K562 (cell line): ENCODE measurements around the gene MMP24. TPM values are rescaled to one million over a fixed set of nuclear protein-coding genes. Genes with fewer than 3 reads are reported as not detected.

ENCODE experiments used
- ATAC-seq: fragments of 200-7000 bp; cut with Tn5 transposase; 3 replicates; pipeline ENCODE4 v1.9.1; 2020; ENCODE audit warnings: moderate library complexity
- BruUV-seq: library from RNA; stranded (reverse); fragments of 400-500 nt; replicated peaks from 2 replicates; lab custom pipeline; 2021; lab: Mats Ljungman, UMichigan
- CTCF ChIA-PET: fragments of 300-600 bp; formaldehyde crosslinking; extraction: SDS; loops from one replicate; lab custom pipeline; 2021; ENCODE audit warnings: low intra/inter-chr PET ratio; lab: Yijun Ruan, JAX
- POLR2A ChIA-PET: fragments of 300-600, 350-650 bp; sonication (Branson Sonifier 250); formaldehyde crosslinking; extraction: SDS; loops from one replicate; lab custom pipeline; 2021; ENCODE audit warnings: antibody characterized with exemption, inconsistent platforms; lab: Yijun Ruan, JAX
- DNase-seq, 4 experiments: peaks; one replicate each; pipeline versions ENCODE4 v3.0.0 to v3.0.0-alpha.2; 2011 to 2018; ENCODE audit warnings: low spot score in 3 of 4, mixed read lengths in 3 of 4; ENCODE audit errors: extremely low read depth in 1 of 4
- FAIRE-seq: peaks from 2 replicates; lab custom pipeline; 2011; peaks lifted over from hg19 to GRCh38; lab: Jason Lieb, UNC
- H2AFZ ChIP-seq: 2 replicates; pipeline ENCODE4 v1.6.0; 2011; ENCODE audit warnings: low read depth, low read length, control low read depth, inconsistent platforms
- H3K27ac ChIP-seq: fragments of 200-600 bp; 3 replicates; pipeline ENCODE4 v1.8.0; 2011; ENCODE audit warnings: low read depth, mild to moderate bottlenecking, control low read depth, inconsistent platforms, low read length, moderate library complexity, mixed read lengths; ENCODE audit errors: extremely low read depth
- H3K27me3 ChIP-seq, 2 experiments: fragments of 300-600 bp in 1 of 2; 2 replicates in 1 of 2; 3 replicates in 1 of 2; pipeline versions ENCODE4 v1.6.0 to v1.8.0; 2011; ENCODE audit warnings: inconsistent platforms in 2 of 2, low read length in 2 of 2, mild to moderate bottlenecking in 1 of 2, mixed read lengths in 1 of 2, moderate library complexity in 1 of 2; ENCODE audit not compliant: control insufficient read depth in 2 of 2, insufficient read depth in 2 of 2
- H3K36me3 ChIP-seq: fragments of 300-600 bp; 3 replicates; pipeline ENCODE4 v1.8.0; 2011; ENCODE audit warnings: mild to moderate bottlenecking, low read length, inconsistent platforms; ENCODE audit not compliant: control insufficient read depth, insufficient read depth
- H3K4me1 ChIP-seq, 2 experiments: fragments of 200-600 bp in 1 of 2; replicated peaks in 1 of 2; 2 replicates in 1 of 2; 3 replicates in 1 of 2; pipeline versions ENCODE4 v1.5.1 to v1.8.0; 2011; ENCODE audit warnings: inconsistent platforms in 2 of 2, low read length in 2 of 2, mild to moderate bottlenecking in 1 of 2, mixed read lengths in 1 of 2, moderate library complexity in 1 of 2; ENCODE audit not compliant: control insufficient read depth in 2 of 2, insufficient read depth in 2 of 2
- H3K4me2 ChIP-seq: 2 replicates; pipeline ENCODE4 v1.6.1; 2011; ENCODE audit warnings: low read length, control low read depth, inconsistent platforms, mixed read lengths; ENCODE audit not compliant: insufficient read depth
- H3K4me3 ChIP-seq: fragments of 200-600 bp; sonication (generic), shearing (Covaris generic); 2 replicates; pipeline ENCODE4 v1.5.1; 2016; ENCODE audit warnings: control low read depth, inconsistent platforms
- H3K79me2 ChIP-seq: fragments of 200-600 bp; 3 replicates; pipeline ENCODE4 v1.8.0; 2011; ENCODE audit warnings: low read length, inconsistent platforms; ENCODE audit not compliant: control insufficient read depth, insufficient read depth
- H3K9ac ChIP-seq, 2 experiments: 2 replicates each; pipeline versions ENCODE4 v1.6.0 to v1.6.1; 2011; ENCODE audit warnings: low read depth in 2 of 2, low read length in 2 of 2, control low read depth in 1 of 2, inconsistent platforms in 1 of 2, mild to moderate bottlenecking in 1 of 2, mixed read lengths in 1 of 2; ENCODE audit not compliant: insufficient read depth in 1 of 2
- H3K9me1 ChIP-seq: one replicate; pipeline ENCODE4 v1.6.0; 2011; ENCODE audit warnings: inconsistent platforms, mild to moderate bottlenecking, low read length, moderate library complexity; ENCODE audit not compliant: control insufficient read depth, insufficient read depth
- H3K9me3 ChIP-seq: replicated peaks from 2 replicates; pipeline ENCODE4 v1.5.1; 2011; ENCODE audit warnings: low read depth, low read length, inconsistent platforms; ENCODE audit not compliant: control insufficient read depth, insufficient read depth
- H4K20me1 ChIP-seq: replicated peaks from 2 replicates; pipeline ENCODE4 v1.6.1; 2011; ENCODE audit warnings: low read length, inconsistent platforms, mixed read lengths; ENCODE audit not compliant: control insufficient read depth, insufficient read depth
- CTCFL ChIP-seq: IDR thresholded peaks from 2 replicates; pipeline ENCODE4 v1.6.1; 2011; ENCODE audit warnings: borderline replicate concordance, low read depth, mild to moderate bottlenecking, moderate library complexity, low read length; ENCODE audit not compliant: insufficient read depth, poor library complexity, severe bottlenecking
- HMGN3 ChIP-seq: IDR thresholded peaks from 2 replicates; pipeline ENCODE4 v1.6.1; 2011; ENCODE audit warnings: borderline replicate concordance, low read depth, mild to moderate bottlenecking, mixed read lengths, low read length; ENCODE audit not compliant: insufficient read length; ENCODE audit errors: extremely low read depth
- ID3 ChIP-seq, 2 experiments: fragments of 250-450 bp in 1 of 2; fragments of 450-650 bp in 1 of 2; sonication (Bioruptor Pico) in 1 of 2; IDR thresholded peaks; 2 replicates each; pipeline versions ENCODE4 v1.6.1 to v1.8.0; 2016 to 2021; ENCODE audit warnings: mild to moderate bottlenecking in 2 of 2, moderate library complexity in 2 of 2, missing compliant biosample characterization in 1 of 2, missing genetic modification characterization in 1 of 2
- JUND ChIP-seq, 2 experiments: IDR thresholded peaks; 2 replicates in 1 of 2; 3 replicates in 1 of 2; pipeline ENCODE4 v1.6.1; 2011; ENCODE audit warnings: borderline replicate concordance in 2 of 2, low read depth in 2 of 2, low read length in 2 of 2, improper control_type of control experiment in 1 of 2, missing biosample characterization in 1 of 2, missing genetic modification characterization in 1 of 2, missing genetic modification reagents in 1 of 2
- MAZ ChIP-seq, 2 experiments: fragments of 450-650 bp in 1 of 2; sonication (generic) in 1 of 2; formaldehyde crosslinking; IDR thresholded peaks in 1 of 2; conservative IDR thresholded peaks in 1 of 2; 2 replicates each; pipeline versions ENCODE4 v1.4.0 to v1.5.0; 2020; ENCODE audit warnings: mild to moderate bottlenecking in 1 of 2, missing genetic modification reagents in 1 of 2
- NR3C1 ChIP-seq: sonication (generic); formaldehyde crosslinking; IDR thresholded peaks from 2 replicates; pipeline ENCODE4 v1.8.1; 2022; ENCODE audit warnings: missing genetic modification reagents
- TFAP4 ChIP-seq: sonication (generic); formaldehyde crosslinking; IDR thresholded peaks from 2 replicates; pipeline ENCODE4 v1.8.0; 2022; ENCODE audit warnings: missing genetic modification reagents, mild to moderate bottlenecking, moderate library complexity, borderline replicate concordance
- ZNF253 ChIP-seq: fragments of 250-450 bp; sonication (Bioruptor Pico); conservative IDR thresholded peaks from 2 replicates; pipeline ENCODE4 v1.6.1; 2021; ENCODE audit warnings: mild to moderate bottlenecking
- ZNF274 ChIP-seq: IDR thresholded peaks from 2 replicates; pipeline ENCODE4 v1.6.1; 2011; ENCODE audit warnings: low read depth, mild to moderate bottlenecking, low read length, moderate library complexity, borderline replicate concordance
- ZNF384 ChIP-seq: IDR thresholded peaks from 2 replicates; pipeline ENCODE4 v1.6.1; 2012; ENCODE audit warnings: low read depth, low read length, improper control_type of control experiment
- ZNF639 ChIP-seq, 2 experiments: fragments of 200-800 bp in 1 of 2; sonication (Bioruptor generic) in 1 of 2; sonication (generic) in 1 of 2; formaldehyde crosslinking in 1 of 2; IDR thresholded peaks in 1 of 2; conservative IDR thresholded peaks in 1 of 2; 2 replicates each; pipeline versions ENCODE4 v1.5.0 to v1.6.1; 2016 to 2020; ENCODE audit warnings: missing compliant biosample characterization in 1 of 2, missing genetic modification characterization in 1 of 2, missing genetic modification reagents in 1 of 2
- WGBS: fragments of 100-300 bp; shearing (Covaris generic); methylation state at CpG from one replicate; pipeline ENCODE4 v1.1.6; 2016; ENCODE audit warnings: low coverage, mixed read lengths; ENCODE audit not compliant: insufficient coverage; ENCODE audit errors: missing lambda C conversion rate; 5-methylcytosine and 5-hydroxymethylcytosine counted together
- in situ Hi-C: fragments of 300-500 bp; cut with MboI; formaldehyde crosslinking; loops from 4 replicates; pipeline ENCODE4 v1.15.0; 2018; ENCODE audit warnings: inconsistent platforms, mixed read lengths
- intact Hi-C: fragments of 100-400 bp; cut with micrococcal nuclease; formaldehyde crosslinking; loops from 2 replicates; pipeline ENCODE4 v1.14.2; 2022
- polyA plus RNA-seq, 8 experiments: library from polyadenylated mRNA; depleted of rRNA in 4 of 8; stranded (reverse) in 5 of 8; unstranded in 3 of 8; fragments of >200 nt; fragmentation: Nextera tagmentation in 2 of 8; fragmentation: Illumina TruSeq in 1 of 8; extraction: Ambion mirVana in 2 of 8; extraction: Trizol in 1 of 8; gene quantifications; 2 replicates each; pipeline versions ENCODE4 v1.2.1 to v1.2.3, GENCODE V29; 2011 to 2014; ENCODE audit warnings: inconsistent platforms in 1 of 8, missing spikeins in 1 of 8
- total RNA-seq, 7 experiments: library from RNA; depleted of rRNA in 6 of 7; stranded (reverse); fragments of >200 nt in 6 of 7; fragmentation: Illumina TruSeq in 2 of 7; extraction: Trizol in 2 of 7; gene quantifications; 2 replicates each; pipeline versions ENCODE4 v1.2.1 to v1.2.3, GENCODE V29; 2011 to 2021; ENCODE audit warnings: low replicate concordance in 1 of 7

Gene MMP24
- total and polyA plus RNA-seq, 9 of the 15 experiments (the other 6 are each of a cell fraction or from before 2014, with no cell fraction given): 0.03 to 0.07 (median 0.03) TPM; not detected in 6

- no peaks in the 10 kb centered on the region for H3K79me2 ChIP-seq
- 28% methylated on average over 4 of the region's 4 CpGs for WGBS
- no peaks in the 10 kb centered on the region for H3K9me1 ChIP-seq
- ATAC-seq (peak; percentile 89), FAIRE-seq (peak; percentile 72), DNase-seq (peak; percentile 58 to 74 (median 68))
- H3K27me3 ChIP-seq: no peaks in the 10 kb centered on the region
- no TSS peak for BruUV-seq
- H2AFZ ChIP-seq: no peak overlapping the region
- POLR2A ChIA-PET: interaction anchor here (0.6 kb wide), 1 partner anchor 1116 kb away, joined by 3 read pairs; no protein-coding TSS in a partner anchor
- H3K27ac ChIP-seq: no peak overlapping the region
- no peak overlapping the region for H3K4me2 ChIP-seq
- CTCF ChIA-PET: interaction anchor here (0.5 to 1.0 kb wide), 4 partner anchors 140 to 433 kb away, joined by 3 to 4 read pairs (median 4); no protein-coding TSS in a partner anchor
- H4K20me1 ChIP-seq: no peaks in the 10 kb centered on the region
- no peaks in the 10 kb centered on the region for H3K9me3 ChIP-seq
- in situ Hi-C loops (loop anchor here (25.0 kb wide), 1 partner anchor 130 kb away; the partner anchor contains the start of gene GDF5), intact Hi-C loops (loop anchor here (1.0 kb wide), 1 partner anchor 132 kb away; no protein-coding TSS in a partner anchor)
- H3K4me3 ChIP-seq: no peak overlapping the region
- peak overlapping the region in 1 of 2 experiments; percentile 6; a peak in 1 of 4 replicates for H3K9ac ChIP-seq
- H3K4me1 ChIP-seq: peaks cover 17 to 28% of the 10 kb centered on the region in 2 experiments; a peak in 4 of 5 replicates
- peaks cover 27% of the 10 kb centered on the region; the same call in 2 of the 3 replicates for H3K36me3 ChIP-seq
- peak; percentile 36; the same call in 1 of the 2 replicates for TF ChIP-seq TFAP4 (CRISPR knock-in tag)
- peak; percentile 35 for TF ChIP-seq CTCFL
- no peak for TF ChIP-seq ID3 (CRISPR knock-in tag; IDR thresholded peaks at IDR 0.05)
- no peak for TF ChIP-seq ID3 (tag; IDR thresholded peaks at IDR 0.05)
- 0 out of 4 replicates have a peak, but pooled peaks of 1 of the 2 experiments have one; percentile 34 for TF ChIP-seq ZNF639 (CRISPR knock-in tag; conservative IDR thresholded peaks at IDR 0.05 in 1 of 2, IDR thresholded peaks at IDR 0.05 in 1 of 2)
- peak; percentile 1 to 20; a peak in 1 of 4 replicates for TF ChIP-seq MAZ (CRISPR knock-in tag; conservative IDR thresholded peaks at IDR 0.05 in 1 of 2, IDR thresholded peaks at IDR 0.05 in 1 of 2)
- 0 out of 2 replicates have a peak, but pooled peaks have one; percentile 33 for TF ChIP-seq ZNF384
- no peak for TF ChIP-seq ZNF253 (CRISPR knock-in tag)
- TF ChIP-seq NR3C1 (CRISPR knock-in tag): no peak
- 0 out of 2 replicates have a peak, but pooled peaks have one; percentile 13 for TF ChIP-seq JUND (IDR thresholded peaks at IDR 0.05; ENCODE audit: borderline replicate concordance, low read depth, low read length)
- TF ChIP-seq JUND (tag; IDR thresholded peaks at IDR 0.05; ENCODE audit: borderline replicate concordance, low read depth, low read length): no peak
- TF ChIP-seq HMGN3: no peak
- no peak for TF ChIP-seq ZNF274
These were observed 80.5 kb downstream of the MMP24 start for GRCh38 chr20:35306931-35307517.
